DND-41 (cell line): Measurements from ENCODE around the gene DHRSX.

ENCODE experiments used
- EZH2 ChIP-seq: IDR thresholded peaks from 3 replicates; pipeline ENCODE4 v1.6.1; 2012; ENCODE audit warnings: borderline replicate concordance, low read depth, mild to moderate bottlenecking, moderate library complexity, low read length, inconsistent platforms; ENCODE audit not compliant: severe bottlenecking
- TF ChIP-seq, protein P1 (sequence below): IDR thresholded peaks from 2 replicates; pipeline ENCODE4 v1.5.1; 2012; ENCODE audit warnings: borderline replicate concordance, low read length, moderate library complexity, mild to moderate bottlenecking; ENCODE audit not compliant: poor library complexity, severe bottlenecking; ENCODE audit errors: extremely low read depth

DNA sequence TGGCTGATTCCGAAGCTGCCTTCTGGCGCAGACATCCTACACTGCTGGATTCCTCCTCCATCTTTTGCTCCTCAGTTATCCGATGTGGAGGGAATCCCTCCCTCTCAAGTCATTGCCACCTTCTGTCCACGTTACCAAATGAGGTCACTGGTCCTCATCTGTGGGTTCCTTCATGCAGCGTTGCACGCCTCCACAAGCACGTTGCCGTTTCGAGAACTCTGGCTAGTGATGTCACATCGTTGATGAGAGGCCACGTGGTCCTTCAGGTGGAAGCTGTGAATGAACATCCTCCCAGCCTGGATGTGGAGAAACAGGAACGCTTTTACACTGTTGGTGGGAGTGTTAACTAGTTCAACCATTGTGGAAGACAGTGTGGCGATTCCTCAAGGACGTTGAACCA, 323.2 kb downstream of the DHRSX start:
- TF ChIP-seq, protein P1, sequence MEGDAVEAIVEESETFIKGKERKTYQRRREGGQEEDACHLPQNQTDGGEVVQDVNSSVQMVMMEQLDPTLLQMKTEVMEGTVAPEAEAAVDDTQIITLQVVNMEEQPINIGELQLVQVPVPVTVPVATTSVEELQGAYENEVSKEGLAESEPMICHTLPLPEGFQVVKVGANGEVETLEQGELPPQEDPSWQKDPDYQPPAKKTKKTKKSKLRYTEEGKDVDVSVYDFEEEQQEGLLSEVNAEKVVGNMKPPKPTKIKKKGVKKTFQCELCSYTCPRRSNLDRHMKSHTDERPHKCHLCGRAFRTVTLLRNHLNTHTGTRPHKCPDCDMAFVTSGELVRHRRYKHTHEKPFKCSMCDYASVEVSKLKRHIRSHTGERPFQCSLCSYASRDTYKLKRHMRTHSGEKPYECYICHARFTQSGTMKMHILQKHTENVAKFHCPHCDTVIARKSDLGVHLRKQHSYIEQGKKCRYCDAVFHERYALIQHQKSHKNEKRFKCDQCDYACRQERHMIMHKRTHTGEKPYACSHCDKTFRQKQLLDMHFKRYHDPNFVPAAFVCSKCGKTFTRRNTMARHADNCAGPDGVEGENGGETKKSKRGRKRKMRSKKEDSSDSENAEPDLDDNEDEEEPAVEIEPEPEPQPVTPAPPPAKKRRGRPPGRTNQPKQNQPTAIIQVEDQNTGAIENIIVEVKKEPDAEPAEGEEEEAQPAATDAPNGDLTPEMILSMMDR, result no peak
- no peak for TF ChIP-seq EZH2
